Measurements from ENCODE around the gene BTF3.
"Not testable (repeated sequence)": the region's sequence is repeated elsewhere in the genome, so short reads cannot be mapped to it uniquely, and the experiment has no call there.

The BTF3 gene

DNA sequence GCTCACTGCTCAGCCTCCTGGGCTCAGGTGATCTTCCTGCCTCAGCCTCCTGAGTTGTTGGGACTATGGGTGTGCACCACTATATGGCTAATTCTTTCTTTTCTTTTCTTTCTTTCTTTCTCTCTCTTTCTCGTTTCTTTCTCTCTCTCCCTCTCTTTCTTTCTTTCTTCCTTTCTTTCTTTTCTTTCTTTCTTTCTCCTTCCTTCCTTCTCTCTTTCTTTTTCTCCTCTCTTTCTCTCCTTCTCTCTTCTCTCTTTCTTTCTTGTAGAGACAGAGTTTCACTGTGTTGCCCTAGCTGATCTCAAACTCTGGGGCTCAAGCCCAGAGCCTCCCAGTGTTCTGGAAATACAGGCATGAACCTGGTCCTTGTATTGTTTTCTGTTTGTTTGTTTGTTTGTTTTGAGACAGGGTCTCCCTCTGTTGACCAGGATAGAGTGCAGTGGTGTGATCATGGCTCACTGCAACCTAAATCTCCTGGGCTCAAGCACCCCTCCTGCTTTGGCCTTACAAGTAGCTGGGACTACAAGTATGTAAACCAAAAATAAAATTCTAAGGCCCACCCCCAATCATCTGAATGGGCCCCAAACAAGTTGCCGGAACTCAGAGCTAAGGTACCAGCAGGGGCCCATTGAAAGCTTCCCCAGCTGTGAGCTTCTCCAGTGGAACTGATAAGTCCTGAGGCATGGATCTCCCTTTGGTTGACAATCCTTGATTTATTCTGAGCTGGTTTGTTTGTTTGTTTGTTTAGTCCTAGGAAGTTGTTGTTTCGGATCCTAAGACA is 11.9 kb upstream of the BTF3 start:
- no peak for DNase-seq

DNA sequence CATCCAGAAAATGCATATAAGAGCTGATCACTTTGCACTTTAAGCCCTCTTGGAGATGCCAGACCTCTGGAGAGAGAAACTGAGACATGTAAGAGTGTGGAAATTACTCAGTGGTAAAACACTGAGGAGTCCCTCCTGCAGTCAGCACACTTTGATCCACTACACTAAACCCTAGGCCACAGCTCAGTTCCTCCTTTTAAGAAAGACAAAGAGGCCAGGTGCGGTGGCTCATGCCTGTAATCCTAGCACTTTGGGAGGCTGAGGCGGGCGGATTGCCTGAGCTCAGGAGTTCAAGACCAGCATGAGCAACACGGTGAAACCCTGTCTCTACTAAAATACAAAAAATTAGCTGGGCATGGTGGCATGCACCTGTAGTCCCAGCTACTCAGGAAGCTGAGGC is 11.0 kb upstream of the BTF3 start:
- DNase-seq = not testable (repeated sequence)

DNA sequence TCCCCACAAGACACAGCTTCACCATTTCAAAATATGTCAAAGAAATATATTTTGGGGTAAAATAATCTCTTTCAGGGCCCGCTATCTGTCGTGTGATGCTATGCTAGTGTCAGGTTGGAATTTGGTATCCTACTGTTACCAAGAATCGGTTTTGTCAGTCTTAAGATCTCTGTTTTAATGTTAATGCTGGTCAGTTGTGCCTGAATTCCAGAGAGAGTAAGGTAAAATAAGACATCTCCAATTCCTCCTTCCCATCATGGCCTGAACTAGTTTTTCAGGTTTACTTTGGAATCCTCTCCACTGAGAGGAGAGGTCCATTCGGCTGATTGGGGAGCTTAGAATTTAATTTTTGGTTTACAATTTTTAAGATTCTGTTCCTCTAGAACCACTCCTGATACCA is 10.4 kb upstream of the BTF3 start:
- DNase-seq = no peak

DNA sequence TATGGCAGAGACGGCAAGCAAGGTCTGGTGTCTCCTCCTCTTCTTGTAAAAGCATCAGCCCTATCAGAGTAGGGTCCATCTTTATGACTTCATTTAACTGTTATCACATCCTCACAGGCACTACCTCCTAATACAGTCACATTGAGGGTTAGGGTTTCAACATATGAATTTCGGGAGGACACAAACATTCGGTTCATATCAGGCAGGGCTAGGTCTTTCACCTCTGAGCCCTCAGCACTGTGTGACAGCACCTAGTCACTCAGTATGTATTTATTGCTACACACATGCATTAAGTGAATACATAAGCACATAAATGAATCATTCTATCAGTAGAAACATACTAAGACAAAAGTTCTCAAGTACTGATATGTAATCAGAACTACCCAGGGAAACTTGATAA is 9.4 kb upstream of the BTF3 start:
- DNase-seq = no peak

GRCh38 chr5:73490088-73490487 is 8.2 kb upstream of the BTF3 start:
- DNase-seq = no peak

DNA sequence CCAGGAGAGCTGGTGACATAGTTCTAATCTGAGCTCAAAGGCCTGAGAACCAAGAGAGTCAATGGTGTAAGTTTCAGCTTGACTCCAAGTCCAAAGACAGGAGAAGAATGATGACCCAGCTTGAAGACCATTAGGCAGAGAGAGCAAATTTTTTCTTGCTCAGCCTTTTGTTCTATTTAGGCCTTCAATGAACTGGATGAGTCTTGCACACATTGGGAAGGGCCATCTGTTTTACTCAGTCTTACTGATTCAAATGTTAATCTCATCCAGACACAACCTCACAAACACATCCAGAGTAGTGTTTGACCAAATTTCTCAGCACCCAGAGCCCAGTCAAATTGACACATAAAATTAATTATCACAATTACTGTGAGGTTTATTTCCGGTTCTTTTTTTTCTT is 7.1 kb upstream of the BTF3 start:
- no peak for DNase-seq

DNA sequence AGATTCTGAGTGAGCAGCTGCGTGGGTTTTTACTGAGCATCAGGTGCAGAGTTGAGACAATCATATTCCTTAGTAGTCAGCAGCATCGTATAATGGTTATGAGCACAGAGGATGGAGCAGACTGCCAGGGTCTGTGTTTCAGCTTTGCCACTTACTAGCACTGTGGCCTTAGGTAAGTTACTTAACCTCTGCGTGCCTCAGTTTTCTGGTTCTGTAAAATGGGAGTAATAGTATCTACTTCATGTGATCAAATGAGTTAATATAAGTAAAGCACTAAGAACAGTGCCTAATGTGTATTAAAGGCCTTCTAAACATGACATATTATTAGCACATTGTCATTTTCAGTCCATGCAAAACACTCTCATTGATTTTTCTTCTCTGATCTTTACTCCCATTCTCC is 4.8 kb upstream of the BTF3 start:
- no peak for DNase-seq

DNA sequence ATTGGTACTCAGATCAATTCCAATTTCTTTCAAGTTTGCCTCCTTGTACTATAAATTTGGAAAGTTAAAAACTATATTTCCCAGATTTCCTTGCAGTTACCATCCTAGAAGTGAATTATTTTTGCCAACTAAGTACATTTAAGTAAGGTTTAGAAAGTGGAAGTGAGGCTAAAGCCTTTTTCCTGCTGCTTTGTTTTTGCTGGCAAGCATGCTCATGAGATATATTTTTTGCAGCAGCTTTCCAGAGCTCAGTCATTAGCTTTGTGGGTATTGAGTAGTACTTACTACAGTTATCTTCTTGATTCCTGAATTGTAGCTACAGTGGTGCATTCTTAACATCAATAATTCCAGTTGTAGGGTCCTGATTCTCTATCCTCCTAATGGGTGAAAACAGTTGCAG is 3.5 kb upstream of the BTF3 start:
- no peak for DNase-seq

DNA sequence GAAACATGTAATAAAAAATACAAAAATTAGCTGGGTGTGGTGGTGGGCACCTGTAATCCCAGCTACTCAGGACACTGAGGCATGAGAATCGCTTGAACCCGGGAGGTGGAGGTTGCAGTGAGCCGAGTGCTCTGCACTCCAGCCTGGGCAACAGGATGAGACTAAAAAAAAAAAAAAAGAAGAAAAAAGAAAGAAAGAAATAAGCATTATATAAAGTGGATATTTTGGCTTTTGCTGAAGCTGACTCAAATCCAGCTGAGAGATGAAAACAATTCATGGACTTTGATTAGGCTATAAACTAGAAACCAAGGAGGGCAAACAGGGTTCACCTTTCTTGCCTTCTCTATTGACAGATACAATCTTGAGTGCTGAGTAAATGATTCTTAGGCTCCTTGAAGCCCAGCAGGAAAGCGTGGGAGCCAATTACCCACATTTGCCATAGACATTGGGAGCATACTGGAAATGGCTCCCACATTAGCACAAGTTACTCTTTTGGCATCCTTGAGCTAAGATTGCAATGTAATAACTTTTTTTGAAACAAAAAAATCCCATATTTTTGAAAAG is 2.4 kb upstream of the BTF3 start:
- no peak for DNase-seq

DNA sequence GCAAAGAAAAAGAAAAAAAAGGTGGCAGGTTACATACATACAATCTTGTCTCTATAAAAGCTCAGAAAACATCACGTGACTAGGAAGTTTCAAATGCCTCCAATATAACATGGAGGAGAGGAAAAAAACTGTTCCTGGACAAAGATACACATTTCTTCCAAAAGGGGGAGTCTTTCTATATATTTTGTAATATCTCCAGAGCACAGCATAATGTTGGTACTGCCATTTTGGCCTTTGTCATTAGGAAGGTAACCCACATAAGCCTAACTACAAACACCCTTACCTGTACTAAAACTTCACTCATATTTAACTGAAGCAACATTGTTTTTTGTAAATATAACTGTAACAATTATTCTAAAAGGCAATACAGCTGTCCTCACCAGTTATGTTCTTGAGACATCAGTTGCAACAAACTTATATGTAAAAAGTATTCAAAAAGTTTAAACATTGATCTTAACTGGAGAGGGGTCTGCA is 1.2 kb upstream of the BTF3 start:
- peak; percentile 23 to 26 for DNase-seq

DNA sequence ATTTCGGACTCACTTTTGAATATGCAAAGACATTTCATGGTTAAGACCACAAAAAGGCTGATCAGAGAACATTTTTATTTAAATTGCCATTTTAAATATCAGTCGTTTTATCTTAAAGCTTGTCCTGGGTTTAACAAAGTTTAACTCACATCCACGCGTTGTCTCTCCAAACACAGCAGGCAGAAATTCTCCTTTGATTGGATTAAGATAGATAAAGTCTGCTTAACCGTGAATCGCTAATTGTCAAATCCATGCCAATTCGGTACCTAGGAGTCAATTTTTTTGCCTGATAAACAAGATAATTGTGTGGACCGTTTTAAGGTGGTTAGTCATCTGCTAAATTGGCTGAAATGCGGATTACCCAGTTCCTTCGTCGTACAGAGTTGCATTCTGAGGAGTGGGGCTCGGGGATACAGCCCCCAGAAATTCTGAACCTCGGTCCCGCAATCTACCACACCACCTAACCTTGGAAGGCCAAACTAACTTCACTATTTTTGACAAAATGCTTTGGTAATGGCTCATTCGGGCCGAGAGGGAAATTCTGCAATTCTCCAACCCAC is 665 bp upstream of the BTF3 start:
- DNase-seq = no peak

DNA sequence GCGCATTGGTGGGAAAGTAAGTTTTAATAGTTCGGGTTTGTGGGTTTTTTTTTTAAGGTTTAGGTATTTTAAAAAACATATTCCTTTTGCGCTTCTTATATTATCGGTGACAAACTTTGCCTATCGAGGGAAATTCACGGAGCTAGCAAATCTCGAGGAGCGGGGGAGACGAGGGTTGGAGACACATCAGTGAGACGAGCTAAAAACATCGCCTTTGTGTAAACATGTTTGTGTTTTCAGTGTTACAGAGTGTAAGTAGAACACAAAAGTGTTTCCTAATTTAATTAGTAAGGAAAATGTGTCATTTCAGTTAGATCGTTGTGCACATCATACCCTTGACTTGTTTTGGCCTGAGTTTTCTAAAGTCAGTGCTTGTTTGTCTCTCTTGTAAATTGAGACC is 945 bp downstream of the BTF3 start:
- no peak for DNase-seq

- no peak for DNase-seq
Observed at GRCh38 chr5:73499756-73500155, 1.5 kb downstream of the BTF3 start.

GRCh38 chr5:73501406-73501805 is 3.2 kb downstream of the BTF3 start:
- DNase-seq = no peak

DNA sequence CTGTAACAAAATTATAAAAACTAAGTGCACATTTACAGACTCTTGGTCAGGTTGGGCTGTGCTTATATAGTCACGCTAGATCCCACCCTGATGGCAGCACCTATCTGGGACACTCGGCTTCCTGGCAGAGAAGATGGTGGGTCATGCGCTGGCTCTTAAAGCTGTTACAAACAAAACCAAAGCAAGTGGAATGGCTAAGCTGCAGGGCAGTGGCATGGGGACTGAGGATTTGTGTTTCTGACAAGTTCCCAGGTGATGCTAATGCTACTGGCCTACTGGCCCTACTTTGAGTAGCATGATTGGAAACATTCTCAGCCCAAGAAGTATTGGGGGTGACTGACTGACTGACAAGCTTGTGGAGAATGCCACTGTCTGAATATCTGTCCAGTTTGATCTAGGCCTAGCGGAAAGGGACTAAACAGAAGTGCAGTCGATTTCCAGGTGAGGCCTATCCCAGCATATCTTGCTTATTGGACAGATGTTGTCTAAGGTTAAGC is 8.3 kb downstream of the BTF3 start:
- DNase-seq = no peak

- DNase-seq = no peak
Observed at GRCh38 chr5:73507062-73507461, 8.8 kb downstream of the BTF3 start.

DNA sequence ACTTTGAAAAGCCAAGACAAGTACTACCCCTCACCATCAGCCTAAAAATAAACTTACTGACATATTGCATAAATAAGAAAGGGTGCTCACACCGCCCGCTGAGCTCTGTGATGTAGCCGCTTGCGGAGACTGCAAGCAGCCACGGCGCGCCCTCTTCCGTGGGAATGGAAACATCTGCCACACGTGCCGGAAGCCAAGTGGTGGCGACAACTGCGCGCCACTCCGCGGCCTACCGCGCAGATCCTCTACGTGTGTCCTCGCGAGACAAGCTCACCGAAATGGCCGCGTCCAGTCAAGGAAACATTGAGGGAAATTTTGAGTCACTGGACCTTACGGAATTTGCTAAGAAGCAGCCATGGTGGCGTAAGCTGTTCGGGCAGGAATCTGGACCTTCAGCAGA is 10.3 kb downstream of the BTF3 start:
- DNase-seq = not testable (repeated sequence)

DNA sequence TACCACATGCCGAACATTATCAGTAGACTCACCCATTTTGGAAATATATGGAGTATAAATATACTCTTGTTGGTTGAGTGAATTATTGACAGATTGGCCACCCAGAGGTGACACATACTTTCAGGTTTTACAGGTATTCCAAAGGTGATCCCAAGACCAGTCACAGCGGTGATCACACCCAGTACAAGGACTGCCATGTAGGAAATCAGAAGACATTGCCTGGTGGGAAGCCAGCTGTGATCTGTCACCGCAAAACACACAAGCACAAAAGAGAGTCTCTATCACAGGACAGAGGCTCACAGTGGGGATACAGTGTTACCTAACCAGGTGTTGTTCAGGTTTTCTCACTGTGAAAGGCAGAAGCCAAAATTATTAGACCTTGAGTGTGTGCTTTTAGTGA is 15.8 kb downstream of the BTF3 start:
- no peak for DNase-seq

GRCh38 chr5:73514418-73514817 is 16.2 kb downstream of the BTF3 start:
- DNase-seq = no peak

GRCh38 chr5:73515232-73515631 is 17.0 kb downstream of the BTF3 start:
- DNase-seq = no peak

- DNase-seq = peak; percentile 53 to 88
Observed at GRCh38 chr5:73519531-73520283, 21.5 kb downstream of the BTF3 start.

GRCh38 chr5:73522989-73523388 is 24.7 kb downstream of the BTF3 start:
- no peak for DNase-seq

GRCh38 chr5:73523861-73524260 is 25.6 kb downstream of the BTF3 start:
- no peak for DNase-seq

Measured in inflammatory macrophage treated with lipopolysaccharide for 1 hour (primary cell).